ENCODE data around the gene SUSD4.
A peak's percentile ranks its signal among the peaks of the same experiment; 100 is the strongest.

SUSD4 gene

GRCh38 chr1:223249854-223250631 lies 113.9 kb downstream of the SUSD4 start:
- no peak for DNase-seq (ENCODE audit: low spot score)

GRCh38 chr1:223248770-223249140 lies 115.2 kb downstream of the SUSD4 start:
- DNase-seq (ENCODE audit: low spot score): no peak

- DNase-seq (ENCODE audit: low spot score): no peak
These were observed 115.8 kb downstream of the SUSD4 start for GRCh38 chr1:223248001-223248769.

- no peak for DNase-seq (ENCODE audit: low spot score)
These were observed 117.4 kb downstream of the SUSD4 start for GRCh38 chr1:223246476-223247112.

GRCh38 chr1:223245983-223246382 lies 118.0 kb downstream of the SUSD4 start:
- DNase-seq (ENCODE audit: low spot score): no peak

- no peak for DNase-seq (ENCODE audit: low spot score)
These were observed 118.6 kb downstream of the SUSD4 start for GRCh38 chr1:223245411-223245810.

- no peak for DNase-seq (ENCODE audit: low spot score)
These were observed 119.4 kb downstream of the SUSD4 start for GRCh38 chr1:223244366-223245103.

- DNase-seq (ENCODE audit: low spot score): no peak
These were observed 120.4 kb downstream of the SUSD4 start for GRCh38 chr1:223243441-223244050.

- no peak for DNase-seq (ENCODE audit: low spot score)
These were observed 121.0 kb downstream of the SUSD4 start for GRCh38 chr1:223242971-223243370.

GRCh38 chr1:223242382-223242955 lies 121.5 kb downstream of the SUSD4 start:
- peak; percentile 47 for DNase-seq (ENCODE audit: low spot score)

- DNase-seq (ENCODE audit: low spot score): no peak
These were observed 123.9 kb downstream of the SUSD4 start for GRCh38 chr1:223240122-223240521.

- no peak for DNase-seq (ENCODE audit: low spot score)
These were observed 128.9 kb downstream of the SUSD4 start for GRCh38 chr1:223235091-223235490.

- no peak for DNase-seq (ENCODE audit: low spot score)
These were observed 129.4 kb downstream of the SUSD4 start for GRCh38 chr1:223234534-223234933.

GRCh38 chr1:223234170-223234514 lies 129.8 kb downstream of the SUSD4 start:
- no peak for DNase-seq (ENCODE audit: low spot score)

GRCh38 chr1:223233410-223234169 lies 130.4 kb downstream of the SUSD4 start:
- DNase-seq (ENCODE audit: low spot score): peak; percentile 78

- DNase-seq (ENCODE audit: low spot score): no peak
These were observed 131.0 kb downstream of the SUSD4 start for GRCh38 chr1:223233019-223233409.

- DNase-seq (ENCODE audit: low spot score): no peak
These were observed 132.4 kb downstream of the SUSD4 start for GRCh38 chr1:223231581-223231980.

GRCh38 chr1:223231011-223231572 lies 132.9 kb downstream of the SUSD4 start:
- DNase-seq (ENCODE audit: low spot score): no peak

- DNase-seq (ENCODE audit: low spot score): peak; percentile 87
These were observed 133.7 kb downstream of the SUSD4 start for GRCh38 chr1:223230161-223230881.

GRCh38 chr1:223229756-223230155 lies 134.2 kb downstream of the SUSD4 start:
- no peak for DNase-seq (ENCODE audit: low spot score)

All from AG08395 (cell line).